SK-N-SH treated with all-trans-retinoic acid at 6 μM for 48 hours (cell line): ENCODE data around the gene PRKAB2.

Source experiments
- ARNTL ChIP-seq: fragments of 450-650 bp; formaldehyde crosslinking; IDR thresholded peaks from 2 replicates; pipeline ENCODE4 v1.5.0; 2020; ENCODE audit warnings: low read depth, mild to moderate bottlenecking, moderate library complexity, borderline replicate concordance
- CSRNP3 ChIP-seq: fragments of 250-450 bp; sonication (Bioruptor Pico); IDR thresholded peaks from 2 replicates; pipeline ENCODE4 v1.5.1; 2021; ENCODE audit warnings: mild to moderate bottlenecking, moderate library complexity
- ESRRG ChIP-seq: fragments of 250-450 bp; sonication (Bioruptor Pico); IDR thresholded peaks from 2 replicates; pipeline ENCODE4 v1.6.1; 2021; ENCODE audit warnings: mild to moderate bottlenecking
- GLIS3 ChIP-seq: fragments of 250-450 bp; sonication (Bioruptor Pico); IDR thresholded peaks from 2 replicates; pipeline ENCODE4 v1.5.0; 2020; ENCODE audit warnings: mild to moderate bottlenecking, moderate library complexity
- ISL1 ChIP-seq: fragments of 250-450 bp; sonication (Bioruptor Pico); IDR thresholded peaks from 2 replicates; pipeline ENCODE4 v2.1.2; 2022; ENCODE audit warnings: mild to moderate bottlenecking, moderate library complexity
- OSR1 ChIP-seq: fragments of 250-450 bp; sonication (Bioruptor Pico); IDR thresholded peaks from 2 replicates; pipeline ENCODE4 v1.8.0; 2022; ENCODE audit warnings: moderate library complexity, mild to moderate bottlenecking, inconsistent platforms
- RARB ChIP-seq: fragments of 250-450 bp; sonication (Bioruptor Pico); IDR thresholded peaks from 2 replicates; pipeline ENCODE4 v1.8.0; 2021; ENCODE audit warnings: mild to moderate bottlenecking, moderate library complexity
- ZFP3 ChIP-seq: fragments of 250-450 bp; sonication (Bioruptor Pico); IDR thresholded peaks from 2 replicates; pipeline ENCODE4 v1.5.0; 2020; ENCODE audit warnings: mild to moderate bottlenecking, moderate library complexity
- ZFP30 ChIP-seq: fragments of 450-650 bp; formaldehyde crosslinking; IDR thresholded peaks from 2 replicates; pipeline ENCODE4 v1.5.0; 2022; ENCODE audit warnings: mild to moderate bottlenecking, moderate library complexity
- ZNF565 ChIP-seq: fragments of 450-650 bp; formaldehyde crosslinking; conservative IDR thresholded peaks from 2 replicates; pipeline ENCODE4 v1.5.0; 2020; ENCODE audit warnings: low read depth, mild to moderate bottlenecking, moderate library complexity
- TF ChIP-seq, protein P1 (sequence below): fragments of 250-450 bp; sonication (Bioruptor Pico); IDR thresholded peaks from 2 replicates; pipeline ENCODE4 v1.8.0; 2020; ENCODE audit warnings: mild to moderate bottlenecking, moderate library complexity, borderline replicate concordance

GRCh38 chr1:147201276-147201675, 29.0 kb upstream of the PRKAB2 start:
- TF ChIP-seq RARB (no peak), ZNF565 (CRISPR knock-in tag) (no peak), ARNTL (no peak), GLIS3 (CRISPR knock-in tag) (no peak), ZFP30 (CRISPR knock-in tag) (no peak), CSRNP3 (CRISPR knock-in tag) (no peak), OSR1 (CRISPR knock-in tag) (no peak), ESRRG (no peak), ZFP3 (CRISPR knock-in tag) (no peak), ISL1 (CRISPR knock-in tag) (no peak)
- TF ChIP-seq, protein P1, sequence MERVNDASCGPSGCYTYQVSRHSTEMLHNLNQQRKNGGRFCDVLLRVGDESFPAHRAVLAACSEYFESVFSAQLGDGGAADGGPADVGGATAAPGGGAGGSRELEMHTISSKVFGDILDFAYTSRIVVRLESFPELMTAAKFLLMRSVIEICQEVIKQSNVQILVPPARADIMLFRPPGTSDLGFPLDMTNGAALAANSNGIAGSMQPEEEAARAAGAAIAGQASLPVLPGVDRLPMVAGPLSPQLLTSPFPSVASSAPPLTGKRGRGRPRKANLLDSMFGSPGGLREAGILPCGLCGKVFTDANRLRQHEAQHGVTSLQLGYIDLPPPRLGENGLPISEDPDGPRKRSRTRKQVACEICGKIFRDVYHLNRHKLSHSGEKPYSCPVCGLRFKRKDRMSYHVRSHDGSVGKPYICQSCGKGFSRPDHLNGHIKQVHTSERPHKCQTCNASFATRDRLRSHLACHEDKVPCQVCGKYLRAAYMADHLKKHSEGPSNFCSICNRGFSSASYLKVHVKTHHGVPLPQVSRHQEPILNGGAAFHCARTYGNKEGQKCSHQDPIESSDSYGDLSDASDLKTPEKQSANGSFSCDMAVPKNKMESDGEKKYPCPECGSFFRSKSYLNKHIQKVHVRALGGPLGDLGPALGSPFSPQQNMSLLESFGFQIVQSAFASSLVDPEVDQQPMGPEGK (CRISPR knock-in tag) = no peak
